Ascending aorta (tissue), 2 donors: Measurements from ENCODE around the gene TANC1. TPM values are rescaled to one million over a fixed set of nuclear protein-coding genes. Genes with fewer than 3 reads are reported as not detected.

Experiments used
- DNase-seq, 2 donors: peaks; one replicate each; pipeline ENCODE4 v3.0.0-alpha.2; 2019; ENCODE audit warnings: low spot score in 2 of 2
- H3K27ac ChIP-seq, 2 donors: fragments of 200-600 bp; sonication (generic); one replicate each; pipeline ENCODE4 v1.5.1; 2016 to 2017; ENCODE audit warnings: mild to moderate bottlenecking in 1 of 2
- H3K27me3 ChIP-seq: fragments of 200-600 bp; sonication (generic); one replicate; pipeline ENCODE4 v1.5.1; 2017
- H3K36me3 ChIP-seq, 2 donors: fragments of 200-600 bp; sonication (generic); one replicate each; pipeline ENCODE4 v1.5.1; 2016
- H3K4me1 ChIP-seq, 2 donors: fragments of 200-600 bp; sonication (generic); one replicate each; pipeline ENCODE4 v1.5.1; 2016 to 2017; ENCODE audit warnings: mild to moderate bottlenecking in 1 of 2
- H3K4me3 ChIP-seq, 2 donors: fragments of 200-600 bp; sonication (generic); one replicate each; pipeline ENCODE4 v1.5.1; 2016 to 2017; ENCODE audit warnings: mild to moderate bottlenecking in 1 of 2
- H3K9me3 ChIP-seq, 2 donors: fragments of 200-600 bp; sonication (generic); one replicate each; pipeline ENCODE4 v1.5.1; 2016
- intact Hi-C: fragments of 100-400 bp; cut with DNase I; formaldehyde crosslinking; loops from one replicate; pipeline ENCODE4 v1.15.1; 2023
- total RNA-seq: library from RNA; depleted of rRNA; stranded (reverse); fragments of >200 nt; gene quantifications from one replicate; pipeline ENCODE4 v1.1.0, GENCODE V29; 2016
- TF ChIP-seq, protein P1 (sequence below), 3 experiments: fragments of 200-600 bp in 2 of 3; fragments of 450-650 bp in 1 of 3; sonication (generic) in 2 of 3; IDR thresholded peaks; one replicate each; pipeline ENCODE4 v1.5.1; 2016 to 2019; ENCODE audit warnings: antibody characterized with exemption in 3 of 3, mild to moderate bottlenecking in 1 of 3, moderate library complexity in 1 of 3

The TANC1 gene
- total RNA-seq, 1 donor from 2014 or later, result 45.4 TPM

DNA sequence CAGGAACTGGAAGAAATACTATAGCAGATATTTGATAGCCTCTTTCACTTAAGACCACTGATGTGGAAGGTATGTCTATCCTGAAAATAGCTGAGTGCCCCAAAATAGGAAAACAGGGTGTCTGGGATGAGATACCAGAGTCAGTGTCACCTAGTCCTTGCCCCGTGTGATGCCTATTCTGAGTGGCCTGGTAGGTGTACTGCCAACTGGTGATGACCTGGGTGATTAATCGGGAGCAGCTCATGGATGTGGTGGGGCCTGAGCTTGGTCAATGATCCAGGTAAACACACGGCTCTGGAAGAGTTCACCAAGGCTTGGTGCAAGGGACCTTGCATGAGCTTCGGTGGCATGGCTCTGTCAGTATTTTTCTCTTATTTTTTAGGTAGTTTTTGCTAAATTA, 95.2 kb downstream of the TANC1 start:
- TF ChIP-seq, protein P1, sequence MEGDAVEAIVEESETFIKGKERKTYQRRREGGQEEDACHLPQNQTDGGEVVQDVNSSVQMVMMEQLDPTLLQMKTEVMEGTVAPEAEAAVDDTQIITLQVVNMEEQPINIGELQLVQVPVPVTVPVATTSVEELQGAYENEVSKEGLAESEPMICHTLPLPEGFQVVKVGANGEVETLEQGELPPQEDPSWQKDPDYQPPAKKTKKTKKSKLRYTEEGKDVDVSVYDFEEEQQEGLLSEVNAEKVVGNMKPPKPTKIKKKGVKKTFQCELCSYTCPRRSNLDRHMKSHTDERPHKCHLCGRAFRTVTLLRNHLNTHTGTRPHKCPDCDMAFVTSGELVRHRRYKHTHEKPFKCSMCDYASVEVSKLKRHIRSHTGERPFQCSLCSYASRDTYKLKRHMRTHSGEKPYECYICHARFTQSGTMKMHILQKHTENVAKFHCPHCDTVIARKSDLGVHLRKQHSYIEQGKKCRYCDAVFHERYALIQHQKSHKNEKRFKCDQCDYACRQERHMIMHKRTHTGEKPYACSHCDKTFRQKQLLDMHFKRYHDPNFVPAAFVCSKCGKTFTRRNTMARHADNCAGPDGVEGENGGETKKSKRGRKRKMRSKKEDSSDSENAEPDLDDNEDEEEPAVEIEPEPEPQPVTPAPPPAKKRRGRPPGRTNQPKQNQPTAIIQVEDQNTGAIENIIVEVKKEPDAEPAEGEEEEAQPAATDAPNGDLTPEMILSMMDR (IDR thresholded peaks at IDR 0.05), result no peak
- Histone ChIP-seq H3K4me3 (no peak overlapping the region), H3K9me3 (no peaks in the 10 kb centered on the region), H3K27ac (no peak overlapping the region), H3K36me3 (no peaks in the 10 kb centered on the region), H3K4me1 (peaks cover 0 to 12% of the 10 kb centered on the region in 2 donors), H3K27me3 (no peaks in the 10 kb centered on the region)
- no peak for DNase-seq
- intact Hi-C loops, result no loop called here

DNA sequence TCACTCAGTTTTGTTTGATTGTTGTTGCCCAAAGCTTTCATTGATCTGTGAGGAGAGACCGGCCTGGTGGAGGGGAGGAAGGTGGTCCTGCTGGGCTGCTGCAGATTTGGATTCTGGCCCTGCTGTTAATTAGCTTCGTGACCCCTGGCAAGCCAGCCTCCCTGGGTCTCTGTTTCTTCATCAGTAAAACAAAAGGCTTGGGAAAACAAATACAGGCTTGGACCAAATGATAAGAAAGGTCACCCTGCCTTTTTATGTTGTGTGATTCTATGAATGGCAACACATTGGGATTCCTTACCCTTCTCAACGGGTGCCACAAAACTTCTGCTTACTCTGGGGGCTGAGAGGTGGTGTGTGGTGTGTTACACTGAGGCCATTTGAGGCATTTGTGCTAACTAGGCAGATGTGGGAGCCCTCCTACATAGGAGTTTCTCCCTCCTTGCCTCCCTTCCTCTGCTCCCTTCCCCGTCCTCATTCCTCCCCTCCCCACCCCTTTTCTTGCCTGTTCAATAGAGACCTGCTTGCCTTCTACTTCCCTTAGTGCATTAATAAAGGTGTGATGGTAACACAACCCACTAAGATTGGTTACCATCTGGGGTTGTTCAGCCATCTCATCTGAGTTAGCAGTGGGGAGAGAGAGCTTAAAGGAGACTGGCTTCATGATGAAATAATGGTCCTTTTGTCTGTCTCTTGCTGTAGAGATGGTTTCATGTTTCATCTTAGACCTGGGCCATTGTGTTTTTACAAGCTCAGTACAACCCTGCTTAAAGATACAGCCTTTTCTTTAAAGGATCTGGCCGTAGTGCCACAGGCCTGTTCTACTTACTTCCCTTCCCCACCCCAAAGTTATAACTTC, 96.2 kb downstream of the TANC1 start:
- Histone ChIP-seq H3K4me3 (no peak overlapping the region), H3K4me1 (peaks cover 0 to 20% of the 10 kb centered on the region in 2 donors), H3K27ac (no peak overlapping the region), H3K9me3 (no peaks in the 10 kb centered on the region), H3K27me3 (no peaks in the 10 kb centered on the region), H3K36me3 (no peaks in the 10 kb centered on the region)
- DNase-seq, result no peak
- TF ChIP-seq, protein P1 (IDR thresholded peaks at IDR 0.05), result no peak
- intact Hi-C loops, result no loop called here

DNA sequence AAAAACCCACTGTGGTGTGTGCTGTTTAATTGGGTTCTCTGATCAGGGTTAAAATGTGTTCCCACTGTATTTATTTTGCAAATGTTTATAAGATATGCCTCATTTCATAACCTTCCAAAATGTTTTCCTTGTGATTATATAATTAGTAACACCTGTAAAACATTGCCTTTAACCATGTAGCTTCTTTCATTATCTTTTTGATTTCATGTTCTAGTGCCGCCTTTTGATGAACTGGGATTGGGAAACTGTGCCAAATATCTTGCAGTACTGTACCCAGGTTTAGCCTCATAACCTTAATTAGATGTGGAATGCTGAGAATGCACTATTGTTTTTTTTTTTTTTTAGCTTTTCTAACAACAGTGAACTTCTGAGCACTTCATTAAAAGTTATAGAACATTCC, 96.9 kb downstream of the TANC1 start:
- H3K27ac ChIP-seq, result no peak overlapping the region
- peaks cover 0 to 22% of the 10 kb centered on the region in 2 donors for H3K4me1 ChIP-seq
- intact Hi-C loops, result no loop called here
- TF ChIP-seq, protein P1 (IDR thresholded peaks at IDR 0.05), result no peak
- H3K27me3 ChIP-seq, result no peaks in the 10 kb centered on the region
- H3K4me3 ChIP-seq, result no peak overlapping the region
- H3K9me3 ChIP-seq, result no peaks in the 10 kb centered on the region
- H3K36me3 ChIP-seq, result no peaks in the 10 kb centered on the region
- no peak for DNase-seq

DNA sequence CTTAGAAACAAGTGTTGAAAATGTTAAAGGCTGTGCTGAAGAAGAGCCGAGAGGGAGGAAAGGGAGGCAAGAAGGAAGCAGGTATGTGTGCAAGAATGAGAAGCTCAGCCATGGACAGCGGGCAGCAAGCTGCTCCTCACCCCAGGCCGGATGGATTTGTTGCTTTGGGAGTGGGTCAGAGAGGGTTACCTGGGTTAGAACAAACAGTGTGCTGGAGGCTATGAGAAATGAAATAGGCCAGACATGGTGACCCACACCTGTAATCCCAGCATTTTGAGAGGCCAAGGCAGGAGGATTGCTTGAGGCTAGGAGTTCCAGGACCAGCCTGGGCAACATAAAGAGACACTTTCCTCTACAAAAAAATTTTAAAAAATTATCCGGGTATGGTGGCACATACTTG, 97.5 kb downstream of the TANC1 start:
- Histone ChIP-seq H3K36me3 (no peaks in the 10 kb centered on the region), H3K4me3 (no peak overlapping the region), H3K27me3 (no peaks in the 10 kb centered on the region), H3K27ac (no peak overlapping the region), H3K4me1 (peaks cover 0 to 22% of the 10 kb centered on the region in 2 donors), H3K9me3 (no peaks in the 10 kb centered on the region)
- TF ChIP-seq, protein P1 (IDR thresholded peaks at IDR 0.05), result no peak
- intact Hi-C loops, result no loop called here
- DNase-seq, result no peak

- no peak overlapping the region for H3K4me3 ChIP-seq
- no peaks in the 10 kb centered on the region for H3K9me3 ChIP-seq
- no peaks in the 10 kb centered on the region for H3K36me3 ChIP-seq
- H3K27me3 ChIP-seq, result no peaks in the 10 kb centered on the region
- H3K27ac ChIP-seq, result no peak overlapping the region
- DNase-seq, result no peak
- intact Hi-C loops, result no loop called here
- H3K4me1 ChIP-seq, result peaks cover 0 to 22% of the 10 kb centered on the region in 2 donors
- TF ChIP-seq, protein P1 (IDR thresholded peaks at IDR 0.05), result no peak
These were observed 98.2 kb downstream of the TANC1 start for GRCh38 chr2:159066541-159067156.
